HG02798 (cell line): ENCODE measurements around the gene PCDHA9.
"Not testable (repeated sequence)": the region's sequence is repeated elsewhere in the genome, so short reads cannot be mapped to it uniquely, and the experiment has no call there.

Experiments used
- ATAC-seq: cut with Tn5 transposase; IDR thresholded peaks from one replicate; pipeline ENCODE4 v1.9.1; 2021; ENCODE audit warnings: mild to moderate bottlenecking; ENCODE audit not compliant: unreplicated experiment, poor library complexity

The PCDHA9 gene

DNA sequence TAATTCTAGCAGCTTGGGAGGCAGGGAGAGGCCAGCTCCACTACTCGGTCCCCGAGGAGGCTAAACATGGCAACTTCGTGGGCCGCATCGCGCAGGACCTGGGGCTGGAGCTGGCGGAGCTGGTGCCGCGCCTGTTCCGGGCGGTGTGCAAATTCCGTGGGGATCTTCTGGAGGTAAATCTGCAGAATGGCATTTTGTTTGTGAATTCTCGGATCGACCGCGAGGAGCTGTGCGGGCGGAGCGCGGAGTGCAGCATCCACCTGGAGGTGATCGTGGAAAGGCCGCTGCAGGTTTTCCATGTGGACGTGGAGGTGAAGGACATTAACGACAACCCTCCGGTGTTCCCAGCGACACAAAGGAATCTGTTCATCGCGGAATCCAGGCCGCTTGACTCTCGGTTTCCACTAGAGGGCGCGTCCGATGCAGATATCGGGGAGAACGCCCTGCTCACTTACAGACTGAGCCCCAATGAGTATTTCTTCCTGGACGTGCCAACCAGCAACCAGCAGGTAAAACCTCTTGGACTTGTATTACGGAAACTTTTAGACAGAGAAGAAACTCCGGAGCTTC is 13.7 kb upstream of the PCDHA9 start:
- ATAC-seq, result not testable (repeated sequence)

DNA sequence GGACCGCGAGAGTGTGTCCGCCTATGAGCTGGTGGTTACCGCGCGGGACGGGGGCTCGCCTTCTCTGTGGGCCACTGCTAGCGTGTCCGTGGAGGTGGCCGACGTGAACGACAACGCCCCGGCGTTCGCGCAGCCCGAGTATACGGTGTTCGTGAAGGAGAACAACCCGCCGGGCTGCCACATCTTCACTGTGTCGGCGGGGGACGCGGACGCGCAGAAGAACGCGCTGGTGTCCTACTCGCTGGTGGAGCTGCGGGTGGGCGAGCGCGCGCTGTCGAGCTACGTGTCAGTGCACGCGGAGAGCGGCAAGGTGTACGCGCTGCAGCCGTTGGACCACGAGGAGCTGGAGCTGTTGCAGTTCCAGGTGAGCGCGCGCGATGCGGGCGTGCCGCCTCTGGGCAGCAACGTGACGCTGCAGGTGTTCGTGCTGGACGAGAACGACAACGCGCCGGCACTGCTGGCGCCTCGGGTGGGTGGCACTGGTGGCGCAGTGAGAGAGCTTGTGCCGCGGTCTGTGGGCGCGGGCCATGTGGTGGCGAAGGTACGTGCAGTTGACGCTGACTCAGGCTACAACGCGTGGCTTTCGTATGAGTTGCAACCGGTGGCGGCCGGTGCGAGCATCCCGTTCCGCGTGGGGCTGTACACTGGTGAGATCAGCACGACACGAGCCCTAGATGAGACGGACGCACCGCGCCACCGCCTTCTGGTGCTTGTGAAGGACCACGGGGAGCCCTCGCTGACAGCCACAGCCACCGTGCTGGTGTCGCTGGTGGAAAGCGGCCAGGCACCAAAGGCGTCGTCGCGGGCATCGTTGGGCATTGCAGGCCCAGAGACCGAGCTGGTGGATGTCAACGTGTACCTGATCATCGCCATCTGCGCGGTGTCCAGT is 12.3 kb upstream of the PCDHA9 start:
- no peak for ATAC-seq

DNA sequence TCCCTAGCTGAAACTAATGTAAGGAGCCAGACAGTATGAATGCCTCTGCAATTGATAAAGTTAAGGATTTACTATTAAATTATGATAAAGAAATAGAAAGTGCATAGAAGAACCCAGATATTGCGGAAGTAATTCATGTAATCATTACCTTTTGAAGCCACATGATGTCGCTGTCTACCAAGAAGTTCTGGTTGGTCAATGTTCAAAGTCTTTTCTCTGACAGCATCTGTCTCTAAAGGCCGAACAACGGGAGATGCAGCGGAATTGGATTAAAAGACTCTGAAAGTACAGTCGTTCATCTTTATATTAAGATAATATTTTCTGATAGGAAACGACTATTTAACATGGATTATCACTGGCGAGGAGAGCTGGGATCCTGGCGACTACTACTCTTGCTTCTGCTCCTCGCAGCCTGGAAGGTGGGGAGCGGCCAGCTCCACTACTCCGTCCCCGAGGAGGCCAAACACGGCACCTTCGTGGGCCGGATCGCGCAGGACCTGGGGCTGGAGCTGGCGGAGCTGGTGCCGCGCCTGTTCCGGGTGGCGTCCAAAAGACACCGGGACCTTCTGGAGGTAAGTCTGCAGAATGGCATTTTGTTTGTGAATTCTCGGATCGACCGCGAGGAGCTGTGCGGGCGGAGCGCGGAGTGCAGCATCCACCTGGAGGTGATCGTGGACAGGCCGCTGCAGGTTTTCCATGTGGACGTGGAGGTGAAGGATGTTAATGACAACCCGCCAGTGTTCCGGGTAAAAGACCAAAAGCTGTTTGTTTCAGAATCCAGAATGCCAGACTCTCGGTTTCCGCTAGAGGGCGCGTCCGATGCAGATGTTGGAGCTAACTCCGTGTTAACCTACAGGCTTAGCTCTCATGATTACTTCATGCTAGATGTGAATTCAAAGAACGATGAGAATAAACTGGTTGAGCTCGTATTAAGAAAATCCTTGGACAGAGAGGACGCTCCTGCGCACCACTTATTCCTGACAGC is 6.9 kb upstream of the PCDHA9 start, which contains the start of gene PCDHA8:
PCDHA8 (plus strand) TSS at position 210 of the 985 bp plus-strand sequence; CDS start at position 345, 135 bp downstream.
- ATAC-seq, result no peak

DNA sequence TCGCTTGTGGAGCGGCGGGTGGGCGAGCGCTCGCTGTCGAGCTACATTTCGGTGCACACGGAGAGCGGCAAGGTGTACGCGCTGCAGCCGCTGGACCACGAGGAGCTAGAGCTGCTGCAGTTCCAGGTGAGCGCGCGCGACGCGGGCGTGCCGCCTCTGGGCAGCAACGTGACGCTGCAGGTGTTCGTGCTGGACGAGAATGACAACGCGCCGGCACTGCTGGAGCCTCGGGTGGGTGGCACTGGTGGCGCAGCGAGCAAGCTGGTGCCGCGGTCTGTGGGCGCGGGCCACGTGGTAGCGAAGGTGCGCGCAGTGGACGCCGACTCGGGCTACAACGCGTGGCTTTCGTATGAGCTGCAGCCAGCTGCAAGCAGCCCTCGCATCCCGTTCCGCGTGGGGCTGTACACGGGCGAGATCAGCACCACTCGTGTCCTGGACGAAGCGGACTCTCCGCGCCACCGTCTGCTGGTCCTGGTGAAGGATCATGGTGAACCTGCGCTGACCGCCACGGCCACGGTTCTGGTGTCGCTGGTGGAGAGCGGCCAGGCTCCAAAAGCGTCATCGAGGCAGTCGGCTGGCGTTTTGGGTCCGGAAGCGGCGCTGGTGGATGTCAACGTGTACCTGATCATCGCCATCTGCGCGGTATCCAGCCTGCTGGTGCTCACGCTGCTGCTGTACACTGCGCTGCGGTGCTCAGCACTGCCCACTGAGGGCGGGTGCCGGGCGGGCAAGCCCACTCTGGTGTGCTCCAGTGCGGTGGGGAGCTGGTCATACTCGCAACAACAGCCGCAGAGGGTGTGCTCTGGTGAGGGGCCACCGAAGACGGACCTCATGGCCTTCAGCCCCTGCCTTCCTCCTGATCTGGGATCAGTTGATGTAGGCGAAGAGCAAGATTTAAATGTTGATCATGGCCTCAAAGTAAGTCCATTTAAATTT is 5.1 kb upstream of the PCDHA9 start:
- ATAC-seq, result no peak

DNA sequence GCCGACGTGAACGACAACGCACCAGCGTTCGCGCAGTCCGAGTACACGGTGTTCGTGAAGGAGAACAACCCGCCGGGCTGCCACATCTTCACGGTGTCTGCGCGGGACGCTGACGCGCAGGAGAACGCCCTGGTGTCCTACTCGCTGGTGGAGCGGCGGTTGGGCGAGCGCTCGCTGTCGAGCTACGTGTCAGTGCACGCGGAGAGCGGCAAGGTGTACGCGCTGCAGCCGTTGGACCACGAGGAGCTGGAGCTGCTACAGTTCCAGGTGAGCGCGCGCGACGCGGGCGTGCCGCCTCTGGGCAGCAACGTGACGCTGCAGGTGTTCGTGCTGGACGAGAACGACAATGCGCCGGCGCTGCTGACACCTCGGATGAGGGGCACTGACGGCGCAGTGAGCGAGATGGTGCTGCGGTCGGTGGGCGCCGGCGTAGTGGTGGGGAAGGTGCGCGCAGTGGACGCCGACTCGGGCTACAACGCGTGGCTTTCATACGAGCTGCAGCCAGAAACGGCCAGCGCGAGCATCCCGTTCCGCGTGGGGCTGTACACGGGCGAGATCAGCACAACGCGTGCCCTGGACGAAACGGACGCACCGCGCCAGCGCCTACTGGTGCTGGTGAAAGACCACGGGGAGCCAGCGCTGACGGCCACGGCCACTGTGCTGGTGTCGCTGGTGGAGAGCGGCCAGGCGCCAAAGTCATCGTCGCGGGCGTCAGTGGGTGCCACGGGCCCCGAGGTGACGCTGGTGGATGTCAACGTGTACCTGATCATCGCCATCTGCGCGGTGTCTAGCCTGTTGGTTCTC is 1.9 kb downstream of the PCDHA9 start:
- not testable (repeated sequence) for ATAC-seq

DNA sequence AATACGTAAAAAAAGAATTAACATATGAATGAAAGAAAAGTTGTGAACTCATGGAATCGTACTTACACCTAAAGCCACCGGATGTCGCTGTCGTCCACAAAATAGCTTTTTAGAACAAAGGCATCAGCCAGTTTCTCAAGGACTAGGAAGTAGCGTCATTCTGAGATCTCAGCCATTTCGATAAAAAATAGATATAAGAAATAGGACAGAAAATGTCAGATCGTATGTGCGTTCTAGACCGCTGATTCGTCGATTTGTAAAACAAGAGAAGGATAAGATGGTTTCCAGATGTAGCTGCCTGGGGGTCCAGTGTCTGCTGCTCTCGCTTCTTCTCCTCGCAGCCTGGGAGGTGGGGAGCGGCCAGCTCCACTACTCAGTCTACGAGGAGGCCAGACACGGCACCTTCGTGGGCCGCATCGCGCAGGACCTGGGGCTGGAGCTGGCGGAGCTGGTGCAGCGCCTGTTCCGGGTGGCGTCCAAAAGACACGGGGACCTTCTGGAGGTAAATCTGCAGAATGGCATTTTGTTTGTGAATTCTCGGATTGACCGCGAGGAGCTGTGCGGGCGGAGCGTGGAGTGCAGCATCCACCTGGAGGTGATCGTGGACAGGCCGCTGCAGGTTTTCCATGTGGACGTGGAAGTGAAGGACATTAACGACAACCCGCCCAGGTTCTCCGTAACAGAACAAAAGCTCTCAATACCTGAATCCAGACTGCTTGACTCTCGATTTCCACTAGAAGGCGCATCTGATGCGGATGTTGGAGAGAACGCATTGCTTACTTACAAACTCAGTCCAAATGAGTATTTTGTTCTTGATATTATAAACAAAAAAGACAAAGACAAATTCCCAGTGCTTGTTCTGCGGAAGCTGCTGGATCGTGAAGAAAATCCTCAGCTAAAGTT is 7.8 kb downstream of the PCDHA9 start, which contains the start of gene PCDHA10:
PCDHA10 (plus strand) TSS at position 126 of the 903 bp plus-strand sequence; CDS start at position 278, 152 bp downstream.
- ATAC-seq, result no peak

DNA sequence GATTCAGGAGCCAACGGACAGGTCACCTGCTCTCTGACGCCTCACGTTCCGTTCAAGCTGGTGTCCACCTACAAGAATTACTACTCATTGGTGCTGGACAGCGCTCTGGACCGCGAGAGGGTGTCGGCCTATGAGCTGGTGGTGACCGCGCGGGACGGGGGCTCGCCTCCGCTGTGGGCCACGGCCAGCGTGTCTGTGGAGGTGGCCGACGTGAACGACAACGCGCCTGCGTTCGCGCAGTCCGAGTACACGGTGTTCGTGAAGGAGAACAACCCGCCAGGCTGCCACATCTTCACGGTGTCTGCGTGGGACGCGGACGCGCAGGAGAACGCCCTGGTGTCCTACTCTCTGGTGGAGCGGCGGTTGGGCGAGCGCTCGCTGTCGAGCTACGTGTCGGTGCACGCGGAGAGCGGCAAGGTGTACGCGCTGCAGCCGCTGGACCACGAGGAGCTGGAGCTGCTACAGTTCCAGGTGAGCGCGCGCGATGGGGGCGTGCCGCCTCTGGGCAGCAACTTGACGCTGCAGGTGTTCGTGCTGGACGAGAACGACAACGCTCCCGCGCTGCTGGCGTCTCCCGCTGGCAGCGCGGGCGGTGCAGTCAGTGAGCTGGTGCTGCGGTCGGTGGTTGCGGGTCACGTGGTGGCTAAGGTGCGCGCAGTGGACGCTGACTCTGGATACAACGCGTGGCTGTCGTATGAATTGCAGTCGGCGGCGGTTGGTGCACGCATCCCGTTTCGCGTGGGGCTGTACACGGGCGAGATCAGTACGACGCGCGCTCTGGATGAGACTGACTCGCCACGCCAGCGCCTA is 9.2 kb downstream of the PCDHA9 start:
- ATAC-seq, result no peak

DNA sequence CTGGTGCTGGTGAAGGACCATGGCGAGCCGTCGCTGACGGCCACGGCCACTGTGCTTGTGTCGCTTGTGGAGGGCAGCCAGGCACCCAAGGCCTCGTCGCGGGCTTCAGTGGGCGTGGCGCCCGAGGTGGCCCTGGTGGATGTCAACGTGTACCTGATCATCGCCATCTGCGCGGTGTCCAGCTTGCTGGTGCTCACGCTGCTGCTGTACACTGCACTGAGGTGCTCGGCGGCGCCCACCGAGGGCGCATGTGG is 9.7 kb downstream of the PCDHA9 start:
- no peak for ATAC-seq

DNA sequence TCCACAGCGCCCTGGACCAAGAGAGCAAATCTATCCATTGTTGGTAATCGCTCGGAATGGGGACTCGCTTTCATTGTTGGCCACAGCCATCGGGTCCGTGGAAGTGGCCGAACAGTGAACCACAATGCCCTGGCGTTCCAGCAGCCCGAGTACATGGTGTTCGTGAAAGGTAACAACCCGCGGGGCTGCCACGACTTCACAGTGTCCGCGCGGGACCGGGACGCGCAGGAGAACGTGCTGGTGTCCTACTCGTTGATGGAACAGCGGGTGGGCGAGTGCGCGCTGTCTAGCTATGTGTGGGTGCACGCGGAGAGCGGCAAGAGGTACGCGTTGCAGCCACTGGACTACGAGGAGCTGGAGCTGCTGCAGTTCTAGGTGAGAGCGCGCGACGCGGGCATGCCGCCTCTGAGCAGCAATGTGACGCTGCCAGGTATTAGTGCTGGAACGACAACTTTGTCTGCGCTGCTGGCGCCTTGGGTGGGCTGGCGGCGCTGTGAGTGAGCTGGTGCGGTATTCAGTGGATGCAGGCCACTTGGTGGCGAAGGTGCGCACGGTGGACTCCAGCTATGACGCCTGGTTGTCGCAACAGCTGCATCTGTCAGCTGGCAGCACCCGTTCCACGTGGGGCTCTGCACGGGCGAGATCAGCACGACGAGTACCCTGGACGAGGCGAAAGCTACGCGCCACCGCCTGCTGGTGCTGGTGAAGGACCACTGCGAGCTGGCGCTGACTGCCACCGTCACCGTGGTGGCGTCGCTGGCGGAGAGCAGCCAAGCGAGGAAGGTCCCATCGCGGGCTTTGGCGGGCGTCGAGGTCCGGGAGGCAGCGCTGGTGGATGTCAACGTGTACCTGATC is 14.5 kb downstream of the PCDHA9 start:
- no peak for ATAC-seq

DNA sequence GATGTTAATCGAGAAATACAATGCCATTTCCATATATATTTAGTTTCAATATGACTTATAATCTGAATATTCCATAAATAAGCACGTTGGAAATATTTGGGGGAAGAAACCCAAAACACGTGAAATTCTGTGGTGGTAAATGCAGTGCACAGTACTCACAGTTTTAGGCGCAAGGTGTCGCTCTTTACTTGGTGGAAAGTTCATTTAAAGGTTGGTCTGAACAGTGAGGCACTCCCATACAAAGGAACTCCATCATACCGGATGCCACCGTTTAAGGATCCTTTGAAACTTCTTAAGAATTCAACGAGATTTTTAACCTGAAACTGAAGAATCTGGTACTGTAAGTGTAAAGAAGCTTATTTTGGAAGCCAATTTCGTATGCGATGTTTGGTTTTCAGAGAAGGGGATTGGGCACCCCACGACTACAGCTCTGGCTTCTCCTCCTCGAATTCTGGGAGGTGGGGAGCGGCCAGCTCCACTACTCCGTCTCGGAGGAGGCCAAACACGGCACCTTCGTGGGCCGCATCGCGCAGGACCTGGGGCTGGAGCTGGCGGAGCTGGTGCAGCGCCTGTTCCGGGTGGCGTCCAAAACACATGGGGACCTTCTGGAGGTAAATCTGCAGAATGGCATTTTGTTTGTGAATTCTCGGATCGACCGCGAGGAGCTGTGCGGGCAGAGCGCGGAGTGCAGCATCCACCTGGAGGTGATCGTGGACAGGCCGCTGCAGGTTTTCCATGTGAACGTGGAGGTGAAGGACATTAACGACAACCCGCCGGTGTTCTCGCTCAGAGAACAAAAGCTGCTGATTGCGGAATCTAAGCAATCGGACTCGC is 20.8 kb downstream of the PCDHA9 start, which contains the start of gene PCDHA11:
PCDHA11 (plus strand) TSS at position 237 of the 834 bp plus-strand sequence; CDS start at position 384, 147 bp downstream.
- ATAC-seq, result no peak

DNA sequence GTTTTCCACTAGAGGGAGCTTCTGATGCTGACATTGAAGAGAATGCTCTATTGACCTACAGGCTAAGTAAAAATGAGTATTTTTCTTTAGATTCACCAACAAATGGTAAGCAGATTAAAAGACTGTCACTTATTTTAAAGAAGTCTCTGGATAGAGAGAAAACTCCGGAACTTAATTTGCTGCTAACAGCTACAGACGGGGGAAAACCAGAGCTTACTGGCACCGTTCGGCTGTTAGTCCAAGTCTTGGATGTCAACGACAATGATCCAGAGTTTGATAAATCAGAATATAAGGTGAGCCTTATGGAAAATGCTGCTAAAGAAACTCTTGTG is 21.3 kb downstream of the PCDHA9 start:
- no peak for ATAC-seq

DNA sequence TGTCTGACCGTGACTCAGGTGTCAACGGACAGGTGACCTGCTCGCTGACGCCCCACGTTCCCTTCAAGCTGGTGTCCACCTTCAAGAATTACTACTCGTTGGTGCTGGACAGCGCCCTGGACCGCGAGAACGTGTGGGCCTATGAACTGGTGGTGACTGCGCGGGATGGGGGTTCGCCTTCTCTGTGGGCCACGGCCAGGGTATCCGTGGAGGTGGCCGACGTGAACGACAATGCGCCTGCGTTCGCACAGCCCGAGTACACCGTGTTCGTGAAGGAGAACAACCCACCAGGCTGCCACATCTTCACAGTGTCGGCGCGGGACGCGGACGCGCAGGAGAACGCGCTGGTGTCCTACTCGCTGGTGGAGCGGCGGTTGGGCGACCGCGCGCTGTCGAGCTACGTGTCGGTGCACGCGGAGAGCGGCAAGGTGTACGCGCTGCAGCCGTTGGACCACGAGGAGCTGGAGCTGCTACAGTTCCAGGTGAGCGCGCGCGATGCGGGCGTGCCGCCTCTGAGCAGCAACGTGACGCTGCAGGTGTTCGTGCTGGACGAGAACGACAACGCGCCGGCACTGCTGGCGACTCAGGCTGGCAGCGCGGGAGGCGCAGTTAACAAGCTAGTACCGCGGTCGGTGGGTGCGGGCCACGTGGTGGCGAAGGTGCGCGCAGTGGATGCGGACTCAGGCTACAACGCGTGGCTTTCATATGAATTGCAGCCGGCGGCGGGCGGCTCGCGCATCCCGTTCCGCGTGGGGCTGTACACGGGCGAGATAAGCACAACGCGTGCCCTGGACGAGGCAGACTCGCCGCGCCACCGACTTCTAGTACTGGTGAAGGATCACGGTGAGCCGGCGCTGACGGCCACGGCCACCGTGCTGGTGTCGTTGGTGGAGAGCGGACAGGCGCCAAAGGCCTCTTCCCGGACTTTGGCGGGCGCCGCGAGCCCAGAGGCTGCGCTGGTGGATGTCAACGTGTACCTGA is 22.3 kb downstream of the PCDHA9 start:
- ATAC-seq, result no peak

DNA sequence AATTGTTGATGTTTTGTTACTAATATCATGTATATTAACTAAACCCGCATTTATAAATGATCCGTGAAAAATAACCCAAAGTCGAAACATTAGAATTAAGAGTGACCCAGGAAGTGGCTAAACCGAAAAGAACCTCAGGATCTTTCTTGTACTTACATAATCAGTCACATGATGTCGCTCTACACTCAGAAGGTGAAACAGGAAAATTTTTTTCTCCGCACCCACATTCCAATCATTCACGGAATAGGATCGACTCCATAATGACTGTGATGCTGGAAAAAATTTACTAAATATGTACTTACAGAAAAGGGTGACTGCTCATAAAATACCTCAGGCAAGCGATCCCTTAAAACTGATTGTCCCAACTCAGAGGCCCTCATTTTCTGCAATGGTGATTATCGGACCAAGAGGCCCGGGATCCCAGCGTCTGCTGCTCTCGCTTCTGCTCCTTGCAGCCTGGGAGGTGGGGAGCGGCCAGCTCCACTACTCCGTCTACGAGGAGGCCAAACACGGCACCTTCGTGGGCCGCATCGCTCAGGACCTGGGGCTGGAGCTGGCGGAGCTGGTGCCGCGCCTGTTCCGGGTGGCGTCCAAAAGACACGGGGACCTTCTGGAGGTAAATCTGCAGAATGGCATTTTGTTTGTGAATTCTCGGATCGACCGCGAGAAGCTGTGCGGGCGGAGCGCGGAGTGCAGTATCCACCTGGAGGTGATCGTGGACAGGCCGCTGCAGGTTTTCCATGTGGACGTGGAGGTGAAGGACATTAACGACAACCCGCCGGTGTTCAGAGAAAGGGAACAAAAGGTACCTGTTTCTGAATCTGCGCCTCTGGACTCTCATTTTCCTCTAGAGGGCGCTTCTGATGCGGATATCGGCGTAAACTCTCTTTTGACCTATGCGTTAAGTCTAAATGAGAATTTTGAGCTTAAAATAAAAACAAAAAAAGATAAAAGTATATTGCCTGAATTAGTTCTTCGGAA is 27.2 kb downstream of the PCDHA9 start, which contains the start of gene PCDHA12:
PCDHA12 (plus strand) TSS at position 224 of the 981 bp plus-strand sequence; CDS start at position 389, 165 bp downstream.
- ATAC-seq, result no peak
